Esophagus muscularis mucosa (tissue), 4 donors: ENCODE measurements around the gene HAPLN3. TPM values are rescaled to one million over a fixed set of nuclear protein-coding genes. Genes with fewer than 3 reads are reported as not detected.

Source experiments
- DNase-seq: peaks from one replicate; pipeline ENCODE4 v3.0.0-alpha.2; 2017; ENCODE audit errors: extremely low spot score
- H3K27ac ChIP-seq, 4 donors: fragments of 200-600 bp; sonication (generic); replicated peaks in 1 of 4; 1 replicate in 3 of 4; 2 replicates in 1 of 4; pipeline ENCODE4 v1.5.1; 2016 to 2019; ENCODE audit warnings: mild to moderate bottlenecking in 1 of 4
- H3K27me3 ChIP-seq, 4 donors: fragments of 200-600 bp; sonication (generic); one replicate each; pipeline versions ENCODE4 v1.5.1 to v1.6.0; 2016 to 2019
- H3K36me3 ChIP-seq, 4 donors: fragments of 200-600 bp; sonication (generic); one replicate each; pipeline ENCODE4 v1.5.1; 2016 to 2019
- H3K4me1 ChIP-seq, 4 donors: fragments of 200-600 bp; sonication (generic); one replicate each; pipeline ENCODE4 v1.5.1; 2016 to 2019
- H3K4me3 ChIP-seq, 4 donors: fragments of 200-600 bp; sonication (generic); 1 replicate in 2 of 4; 2 replicates in 2 of 4; pipeline ENCODE4 v1.5.1; 2016 to 2019; ENCODE audit warnings: mild to moderate bottlenecking in 4 of 4, moderate library complexity in 1 of 4
- H3K9me3 ChIP-seq, 4 donors: fragments of 200-600 bp; sonication (generic); 1 replicate in 3 of 4; 2 replicates in 1 of 4; pipeline ENCODE4 v1.5.1; 2016 to 2019
- EP300 ChIP-seq: sonication (generic); formaldehyde crosslinking; IDR thresholded peaks from one replicate; pipeline ENCODE4 v1.6.1; 2017; ENCODE audit warnings: antibody characterized with exemption
- POLR2A ChIP-seq: fragments of 450-650 bp; IDR thresholded peaks from one replicate; pipeline ENCODE4 v1.6.1; 2017; ENCODE audit warnings: antibody characterized with exemption, moderate library complexity, mild to moderate bottlenecking, low read depth
- POLR2AphosphoS5 ChIP-seq, 2 donors: sonication (generic); formaldehyde crosslinking; IDR thresholded peaks; one replicate each; pipeline ENCODE4 v1.6.1; 2017; ENCODE audit warnings: antibody characterized with exemption in 2 of 2
- WGBS: methylation state at CpG from one replicate; pipeline ENCODE4 v1.1.5; 2018; 5-methylcytosine and 5-hydroxymethylcytosine counted together
- intact Hi-C: fragments of 100-400 bp; cut with DNase I; formaldehyde crosslinking; loops from one replicate; pipeline ENCODE4 v1.15.1; 2023
- total RNA-seq, 4 donors: library from RNA; depleted of rRNA; stranded (reverse); fragments of >200 nt; gene quantifications; one replicate each; pipeline versions ENCODE4 v1.1.0 to v1.2.1, GENCODE V29; 2016
- TF ChIP-seq, protein P1 (sequence below), 3 experiments: fragments of 200-600 bp in 2 of 3; fragments of 450-650 bp in 1 of 3; sonication (generic) in 2 of 3; IDR thresholded peaks; one replicate each; pipeline ENCODE4 v1.5.1; 2017 to 2019; ENCODE audit warnings: antibody characterized with exemption in 3 of 3, mild to moderate bottlenecking in 2 of 3, moderate library complexity in 1 of 3

Gene HAPLN3
- total RNA-seq, 4 donors from 2014 or later, result 5.0 to 13.4 (median 9.9) TPM

DNA sequence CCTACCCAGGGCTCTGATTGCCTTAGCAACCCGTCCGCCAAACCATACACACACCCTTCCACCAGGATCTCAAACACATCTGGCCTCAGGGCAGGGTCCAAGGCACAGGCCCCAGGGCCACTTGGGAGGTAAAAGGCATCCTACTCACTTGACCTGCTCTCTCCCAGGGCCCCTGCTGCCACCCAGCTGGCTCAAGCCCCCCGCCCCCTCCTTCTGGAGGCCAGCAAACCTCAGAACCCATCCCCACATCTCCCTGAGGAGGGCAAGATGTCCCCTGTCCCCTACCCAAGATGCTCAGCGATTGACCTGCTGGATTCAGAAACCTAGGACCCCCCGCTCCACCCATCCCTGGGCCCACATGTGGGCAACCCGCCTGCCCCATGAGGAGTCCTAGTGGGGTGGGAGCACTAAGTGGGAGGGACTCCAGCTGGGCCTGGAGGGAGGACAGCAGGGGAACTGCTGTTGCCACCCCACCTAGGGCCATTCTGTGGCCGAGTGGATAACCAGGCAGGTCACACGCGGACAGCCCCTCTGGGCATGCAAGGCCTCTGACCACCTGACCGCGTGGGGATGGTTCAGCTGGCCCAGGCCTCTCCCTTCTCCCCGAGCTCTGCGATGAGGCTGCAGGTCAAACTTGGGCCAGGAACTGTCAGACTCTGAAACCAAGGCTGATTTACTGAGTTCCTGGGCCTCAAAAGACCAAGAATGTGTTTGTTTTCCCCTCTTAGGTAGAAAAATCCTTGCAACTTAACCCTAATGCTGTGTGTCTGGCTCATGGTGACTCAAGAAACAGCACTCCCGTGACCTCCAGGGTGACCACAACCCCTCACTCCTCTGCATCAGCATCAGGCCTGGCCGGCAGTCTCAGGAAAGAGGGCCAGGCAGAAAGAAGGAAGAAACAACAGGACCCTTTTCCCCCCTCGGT, 13.6 kb upstream of the HAPLN3 start:
- intact Hi-C loops, result no loop called here
- H3K27me3 ChIP-seq, result no peaks in the 10 kb centered on the region
- H3K4me3 ChIP-seq, result peak overlapping the region in 2 of 4 donors; percentile 80 to 94
- peaks cover 70 to 90% (median 78%) of the 10 kb centered on the region in 4 donors for H3K4me1 ChIP-seq
- H3K36me3 ChIP-seq, result peaks cover 15 to 69% (median 54%) of the 10 kb centered on the region in 4 donors
- WGBS, result 83% methylated on average over 7 of the region's 16 CpGs
- peak overlapping the region; percentile 26 to 88 (median 36) for H3K27ac ChIP-seq
- DNase-seq, result no peak
- H3K9me3 ChIP-seq, result no peaks in the 10 kb centered on the region
- TF ChIP-seq POLR2A, result no peak
- no peak for TF ChIP-seq EP300
- no peak for TF ChIP-seq POLR2AphosphoS5 (IDR thresholded peaks at IDR 0.05)
- TF ChIP-seq, protein P1, sequence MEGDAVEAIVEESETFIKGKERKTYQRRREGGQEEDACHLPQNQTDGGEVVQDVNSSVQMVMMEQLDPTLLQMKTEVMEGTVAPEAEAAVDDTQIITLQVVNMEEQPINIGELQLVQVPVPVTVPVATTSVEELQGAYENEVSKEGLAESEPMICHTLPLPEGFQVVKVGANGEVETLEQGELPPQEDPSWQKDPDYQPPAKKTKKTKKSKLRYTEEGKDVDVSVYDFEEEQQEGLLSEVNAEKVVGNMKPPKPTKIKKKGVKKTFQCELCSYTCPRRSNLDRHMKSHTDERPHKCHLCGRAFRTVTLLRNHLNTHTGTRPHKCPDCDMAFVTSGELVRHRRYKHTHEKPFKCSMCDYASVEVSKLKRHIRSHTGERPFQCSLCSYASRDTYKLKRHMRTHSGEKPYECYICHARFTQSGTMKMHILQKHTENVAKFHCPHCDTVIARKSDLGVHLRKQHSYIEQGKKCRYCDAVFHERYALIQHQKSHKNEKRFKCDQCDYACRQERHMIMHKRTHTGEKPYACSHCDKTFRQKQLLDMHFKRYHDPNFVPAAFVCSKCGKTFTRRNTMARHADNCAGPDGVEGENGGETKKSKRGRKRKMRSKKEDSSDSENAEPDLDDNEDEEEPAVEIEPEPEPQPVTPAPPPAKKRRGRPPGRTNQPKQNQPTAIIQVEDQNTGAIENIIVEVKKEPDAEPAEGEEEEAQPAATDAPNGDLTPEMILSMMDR (IDR thresholded peaks at IDR 0.05), result no peak

DNA sequence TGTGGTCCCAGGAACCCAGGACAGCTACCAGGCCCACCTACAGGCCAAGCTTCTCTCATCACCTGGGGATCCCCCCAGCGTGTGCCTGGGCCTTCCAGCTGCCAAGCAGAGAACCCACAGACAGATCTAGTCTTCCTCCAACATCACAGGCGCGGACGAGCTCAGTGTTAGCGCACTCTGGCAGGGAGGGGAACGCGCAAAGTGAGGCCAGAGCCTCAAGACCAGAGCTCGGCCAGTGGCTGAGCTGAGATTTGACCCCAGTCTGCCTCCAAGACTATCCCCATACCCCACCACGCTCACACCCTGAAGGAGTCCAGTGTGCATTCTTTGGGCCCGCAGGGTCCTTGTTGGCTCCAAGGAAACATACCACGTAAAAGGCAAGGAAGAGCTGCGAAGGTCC, 12.8 kb upstream of the HAPLN3 start:
- intact Hi-C loops, result no loop called here
- no peaks in the 10 kb centered on the region for H3K27me3 ChIP-seq
- 100% methylated on average over 1 of the region's 12 CpGs for WGBS
- H3K9me3 ChIP-seq, result no peaks in the 10 kb centered on the region
- no peak for DNase-seq
- TF ChIP-seq, protein P1 (IDR thresholded peaks at IDR 0.05), result no peak
- TF ChIP-seq EP300, result no peak
- no peak for TF ChIP-seq POLR2AphosphoS5 (IDR thresholded peaks at IDR 0.05)
- no peak for TF ChIP-seq POLR2A
- H3K36me3 ChIP-seq, result peaks cover 19 to 78% (median 63%) of the 10 kb centered on the region in 4 donors
- no peak overlapping the region for H3K4me3 ChIP-seq
- peak overlapping the region in 1 of 4 donors; percentile 7 for H3K27ac ChIP-seq
- H3K4me1 ChIP-seq, result peaks cover 66 to 83% (median 72%) of the 10 kb centered on the region in 4 donors

DNA sequence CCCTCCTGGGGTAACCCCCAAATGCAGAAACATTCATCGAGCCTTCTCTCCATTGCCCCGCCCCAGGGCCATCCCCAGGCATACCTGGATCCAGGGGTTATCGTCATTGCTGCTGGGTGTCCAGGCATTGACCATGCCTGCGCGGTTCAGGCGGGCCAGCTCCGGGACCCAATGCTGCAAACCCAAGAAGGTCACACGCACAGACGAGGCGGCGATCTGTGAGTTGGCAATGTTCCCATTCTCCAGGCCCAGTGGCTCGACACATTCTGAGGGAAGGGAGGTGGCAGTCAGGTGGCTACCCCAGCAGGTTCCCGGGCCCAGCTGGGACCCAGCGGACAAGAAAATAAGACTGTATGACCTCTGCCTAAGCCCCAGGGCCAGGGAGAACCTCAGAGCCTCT, 11.8 kb upstream of the HAPLN3 start:
- Histone ChIP-seq H3K27ac (no peak overlapping the region), H3K4me1 (peaks cover 62 to 87% (median 69%) of the 10 kb centered on the region in 4 donors), H3K36me3 (peaks cover 27 to 88% (median 72%) of the 10 kb centered on the region in 4 donors), H3K4me3 (no peak overlapping the region), H3K9me3 (no peaks in the 10 kb centered on the region), H3K27me3 (no peaks in the 10 kb centered on the region)
- 85% methylated on average over 13 of the region's 14 CpGs for WGBS
- TF ChIP-seq POLR2AphosphoS5 (IDR thresholded peaks at IDR 0.05), result no peak
- TF ChIP-seq EP300, result no peak
- no peak for DNase-seq
- intact Hi-C loops, result no loop called here

DNA sequence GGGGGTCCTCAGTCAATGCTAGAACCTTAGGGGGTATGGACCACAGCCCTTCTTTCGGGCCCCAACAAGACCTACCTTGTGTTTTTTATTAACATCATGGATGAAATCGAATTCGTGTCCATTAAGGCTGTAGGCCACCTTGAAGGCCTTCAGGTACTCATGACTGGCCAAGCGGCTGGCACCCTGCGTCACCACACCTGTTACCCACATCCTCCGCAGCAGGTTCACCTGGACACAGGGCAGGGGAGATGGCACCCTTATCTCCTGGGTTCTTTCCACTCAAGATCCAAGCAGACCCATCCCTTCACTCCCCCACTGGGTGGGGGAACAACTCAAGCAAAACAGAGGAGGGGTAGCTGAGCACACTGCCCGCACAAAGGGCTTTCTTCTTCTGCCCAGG, 11.2 kb upstream of the HAPLN3 start:
- DNase-seq, result no peak
- Histone ChIP-seq H3K27ac (no peak overlapping the region), H3K27me3 (no peaks in the 10 kb centered on the region), H3K4me1 (peaks cover 57 to 81% (median 68%) of the 10 kb centered on the region in 4 donors), H3K36me3 (peaks cover 30 to 94% (median 77%) of the 10 kb centered on the region in 4 donors), H3K9me3 (no peaks in the 10 kb centered on the region), H3K4me3 (no peak overlapping the region)
- intact Hi-C loops, result no loop called here
- 100% methylated on average over 5 of the region's 7 CpGs for WGBS
- TF ChIP-seq POLR2A, result no peak
- TF ChIP-seq, protein P1 (IDR thresholded peaks at IDR 0.05), result no peak
- TF ChIP-seq POLR2AphosphoS5 (IDR thresholded peaks at IDR 0.05), result no peak
- TF ChIP-seq EP300, result no peak

DNA sequence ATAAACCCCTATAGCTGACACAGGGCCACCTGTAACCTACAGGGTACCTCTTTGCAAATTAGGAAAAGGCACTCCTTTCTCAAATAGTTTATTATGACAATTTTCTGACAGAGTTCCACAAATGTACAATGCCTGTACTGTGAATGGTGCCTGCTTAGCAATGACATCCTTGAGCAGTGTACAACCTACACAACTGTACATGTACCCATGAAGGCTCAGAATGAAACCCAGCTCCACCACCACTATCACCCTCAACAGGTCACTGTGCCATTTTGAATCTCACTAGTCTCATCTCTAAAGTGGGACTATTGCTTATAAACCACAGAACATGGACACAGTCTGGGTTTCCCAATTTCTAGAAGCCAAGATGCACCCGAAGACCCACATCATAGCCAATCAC, 10.8 kb upstream of the HAPLN3 start:
- Histone ChIP-seq H3K27me3 (no peaks in the 10 kb centered on the region), H3K27ac (peak overlapping the region in 2 of 4 donors; percentile 36 to 55), H3K9me3 (no peaks in the 10 kb centered on the region), H3K4me1 (peaks cover 52 to 77% (median 65%) of the 10 kb centered on the region in 4 donors), H3K4me3 (no peak overlapping the region), H3K36me3 (peaks cover 34 to 95% (median 80%) of the 10 kb centered on the region in 4 donors)
- no peak for TF ChIP-seq POLR2AphosphoS5 (IDR thresholded peaks at IDR 0.05)
- no peak for TF ChIP-seq POLR2A
- TF ChIP-seq, protein P1 (IDR thresholded peaks at IDR 0.05), result no peak
- no peak for TF ChIP-seq EP300
- intact Hi-C loops, result no loop called here
- no peak for DNase-seq
- 94% methylated on average over 1 of the region's 1 CpG for WGBS
